Psoas muscle (tissue), 8 donors: ENCODE data around the gene SLC35E1. TPM values are rescaled to one million over a fixed set of nuclear protein-coding genes. Genes with fewer than 3 reads are reported as not detected.

Source experiments
- ATAC-seq, 4 donors: fragments of 200-7000 bp; cut with Tn5 transposase; one replicate each; pipeline ENCODE4 v1.9.1; 2020; ENCODE audit warnings: moderate library complexity in 3 of 4, mild to moderate bottlenecking in 2 of 4
- DNase-seq, 2 donors: peaks; one replicate each; pipeline ENCODE4 v3.0.0-alpha.2; 2020
- H3K27ac ChIP-seq: fragments of 200-600 bp; one replicate; pipeline ENCODE4 v1.8.0; 2022
- H3K27me3 ChIP-seq, 3 donors: fragments of 200-600 bp in 1 of 3; one replicate each; pipeline versions ENCODE4 v1.6.1 to v1.8.0; 2013 to 2022; ENCODE audit warnings: low read length in 2 of 3, mild to moderate bottlenecking in 2 of 3, moderate library complexity in 1 of 3; ENCODE audit not compliant: insufficient read depth in 3 of 3
- H3K36me3 ChIP-seq, 2 donors: fragments of 200-600 bp in 1 of 2; one replicate each; pipeline versions ENCODE4 v1.6.1 to v1.8.0; 2013 to 2022; ENCODE audit warnings: low read depth in 1 of 2, mild to moderate bottlenecking in 1 of 2, moderate library complexity in 1 of 2; ENCODE audit not compliant: insufficient read depth in 1 of 2
- H3K4me1 ChIP-seq: fragments of 200-600 bp; one replicate; pipeline ENCODE4 v1.8.0; 2022
- H3K4me3 ChIP-seq: fragments of 200-600 bp; one replicate; pipeline ENCODE4 v1.8.0; 2022; ENCODE audit warnings: mild to moderate bottlenecking
- H3K9me3 ChIP-seq: fragments of 200-600 bp; one replicate; pipeline ENCODE4 v1.8.0; 2022
- WGBS, 3 donors: extraction: QIAGEN DNeasy Blood & Tissue Kit; methylation state at CpG; one replicate each; pipeline versions ENCODE4 v1.1.6 to v1.1.7; 2013; 5-methylcytosine and 5-hydroxymethylcytosine counted together
- intact Hi-C, 2 donors: fragments of 100-400 bp; cut with DNase I; formaldehyde crosslinking; loops; one replicate each; pipeline versions ENCODE4 v1.11.0 to v1.14.2; 2022
- polyA plus RNA-seq, 3 donors: library from polyadenylated mRNA; stranded (reverse); fragments of 200-250 nt; gene quantifications; one replicate each; pipeline ENCODE4 v1.2.3, GENCODE V29; 2013
- total RNA-seq, 4 donors: library from RNA; stranded (reverse); fragmentation: NEBNext Ultra II Directional in 2 of 4; extraction: Animal tissue kit (Norgen Biotek cat#: 25700) in 2 of 4; gene quantifications; one replicate each; pipeline versions ENCODE4 v1.2.1 to v1.2.4, GENCODE V29; 2021 to 2023
- TF ChIP-seq, protein P1 (sequence below): fragments of 200-600 bp; IDR thresholded peaks from one replicate; pipeline ENCODE4 v1.8.0; 2022; ENCODE audit warnings: antibody characterized with exemption
- donor health status: healthy with polysubstance abuse.
- donor health status: DM: no; HTN: no; CAD: no; lungs with moderate emphysema.
- donor health status: Bipolar disorder and iron deficiency.
- donor health status: healthy.
- donor health status: DM: yes; HTN: yes; CAD: no.
- donor health status: DM: no; HTN: no; CAD: no.
- donor health status: DM: no; HTN: no; CAD: no.
- donor health status: DM: yes; HTN: yes; CAD: no.

The SLC35E1 gene
- total and polyA plus RNA-seq, 7 donors: 17.1 to 42.1 (median 27.4) TPM

DNA sequence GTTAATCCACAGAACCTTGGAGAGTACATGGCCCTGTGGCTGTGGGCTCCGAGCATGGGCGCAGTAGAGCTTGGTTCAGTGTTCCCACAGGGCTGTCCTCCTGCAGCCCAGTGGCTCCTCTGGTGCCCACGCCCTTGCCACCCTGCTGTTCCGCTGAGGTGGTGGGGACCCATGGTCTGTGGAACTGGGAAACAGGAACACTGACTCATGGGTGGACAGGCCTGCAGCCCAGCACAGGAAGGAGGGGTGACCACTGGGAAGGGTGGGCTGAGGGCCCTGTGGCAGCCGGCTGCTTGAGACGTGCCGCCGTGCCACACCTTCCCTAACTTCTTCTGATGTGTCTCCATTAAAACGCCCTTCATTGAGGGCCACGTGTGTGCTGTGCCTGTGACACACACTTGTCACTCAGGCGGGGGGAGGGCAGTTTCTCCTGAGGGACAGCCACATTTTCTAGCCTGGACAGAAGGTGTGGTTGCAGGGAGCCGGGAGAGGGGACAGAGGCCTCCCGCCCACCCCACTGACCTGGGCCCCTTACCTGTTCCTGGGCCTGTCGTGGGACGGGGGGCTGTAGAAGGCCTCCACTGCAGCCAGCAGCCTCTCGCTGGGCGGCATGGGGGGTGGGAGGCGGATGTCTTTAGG, 51.1 kb downstream of the SLC35E1 start:
- intact Hi-C loops: no loop called here
- Histone ChIP-seq H3K9me3 (no peaks in the 10 kb centered on the region), H3K4me1 (no peaks in the 10 kb centered on the region), H3K27ac (no peak overlapping the region), H3K27me3 (no peaks in the 10 kb centered on the region), H3K36me3 (peaks cover 13 to 100% of the 10 kb centered on the region in 2 donors), H3K4me3 (no peak overlapping the region)
- TF ChIP-seq, protein P1, sequence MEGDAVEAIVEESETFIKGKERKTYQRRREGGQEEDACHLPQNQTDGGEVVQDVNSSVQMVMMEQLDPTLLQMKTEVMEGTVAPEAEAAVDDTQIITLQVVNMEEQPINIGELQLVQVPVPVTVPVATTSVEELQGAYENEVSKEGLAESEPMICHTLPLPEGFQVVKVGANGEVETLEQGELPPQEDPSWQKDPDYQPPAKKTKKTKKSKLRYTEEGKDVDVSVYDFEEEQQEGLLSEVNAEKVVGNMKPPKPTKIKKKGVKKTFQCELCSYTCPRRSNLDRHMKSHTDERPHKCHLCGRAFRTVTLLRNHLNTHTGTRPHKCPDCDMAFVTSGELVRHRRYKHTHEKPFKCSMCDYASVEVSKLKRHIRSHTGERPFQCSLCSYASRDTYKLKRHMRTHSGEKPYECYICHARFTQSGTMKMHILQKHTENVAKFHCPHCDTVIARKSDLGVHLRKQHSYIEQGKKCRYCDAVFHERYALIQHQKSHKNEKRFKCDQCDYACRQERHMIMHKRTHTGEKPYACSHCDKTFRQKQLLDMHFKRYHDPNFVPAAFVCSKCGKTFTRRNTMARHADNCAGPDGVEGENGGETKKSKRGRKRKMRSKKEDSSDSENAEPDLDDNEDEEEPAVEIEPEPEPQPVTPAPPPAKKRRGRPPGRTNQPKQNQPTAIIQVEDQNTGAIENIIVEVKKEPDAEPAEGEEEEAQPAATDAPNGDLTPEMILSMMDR: no peak
- 85 to 86% (median 85%) methylated on average over 18 of the region's 18 CpGs for WGBS, 3 donors
- ATAC-seq (no peak), DNase-seq (no peak)

DNA sequence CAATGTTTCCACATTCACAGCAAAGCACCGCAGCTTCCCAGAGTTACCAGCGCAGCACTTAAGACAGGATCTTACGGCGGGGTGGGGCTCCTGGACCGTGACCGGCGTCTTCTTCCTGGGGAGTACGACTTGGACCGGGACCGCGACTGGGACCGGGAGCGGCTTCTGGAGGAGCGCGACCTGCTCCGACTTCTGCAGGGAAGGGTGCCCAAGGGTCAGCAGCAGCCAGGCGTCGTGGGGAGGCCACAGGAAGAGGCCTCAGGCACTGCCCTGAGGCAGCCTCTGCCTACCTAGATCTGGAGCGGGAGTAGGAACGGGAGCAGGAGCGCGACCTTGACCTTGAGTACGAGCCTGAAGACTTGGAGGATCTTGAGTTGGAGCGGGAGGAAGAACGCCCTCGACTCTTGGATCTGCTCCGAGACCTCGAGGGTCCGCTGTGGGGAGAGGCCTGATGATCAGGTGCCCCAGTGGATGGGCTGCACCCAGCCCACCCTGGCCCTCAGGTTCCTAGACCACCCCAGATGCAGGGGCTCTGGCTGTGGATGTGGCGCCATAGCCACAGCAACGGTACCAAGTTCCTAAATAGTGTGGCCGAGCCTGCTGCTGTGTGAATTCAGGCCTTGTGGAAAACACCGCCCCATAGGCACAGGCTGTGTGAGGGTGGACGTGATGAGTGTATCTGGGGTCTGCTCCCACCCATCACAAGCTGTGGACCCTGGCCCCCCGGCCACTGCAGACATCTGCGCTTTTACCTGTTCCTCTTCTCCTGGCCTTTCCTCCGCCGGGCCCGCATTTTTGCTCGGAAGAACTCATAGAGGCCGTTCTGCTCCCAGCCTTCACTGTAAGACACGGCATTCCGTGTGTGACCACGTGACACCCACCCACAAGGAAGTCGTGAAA, 51.9 kb downstream of the SLC35E1 start:
- Histone ChIP-seq H3K36me3 (peaks cover 13 to 97% of the 10 kb centered on the region in 2 donors), H3K27me3 (no peaks in the 10 kb centered on the region), H3K4me3 (no peak overlapping the region), H3K4me1 (no peaks in the 10 kb centered on the region), H3K27ac (no peak overlapping the region), H3K9me3 (no peaks in the 10 kb centered on the region)
- TF ChIP-seq, protein P1: no peak
- ATAC-seq (no peak), DNase-seq (no peak)
- intact Hi-C loops: no loop called here
- 89 to 91% (median 91%) methylated on average over 45 of the region's 45 CpGs for WGBS, 3 donors

DNA sequence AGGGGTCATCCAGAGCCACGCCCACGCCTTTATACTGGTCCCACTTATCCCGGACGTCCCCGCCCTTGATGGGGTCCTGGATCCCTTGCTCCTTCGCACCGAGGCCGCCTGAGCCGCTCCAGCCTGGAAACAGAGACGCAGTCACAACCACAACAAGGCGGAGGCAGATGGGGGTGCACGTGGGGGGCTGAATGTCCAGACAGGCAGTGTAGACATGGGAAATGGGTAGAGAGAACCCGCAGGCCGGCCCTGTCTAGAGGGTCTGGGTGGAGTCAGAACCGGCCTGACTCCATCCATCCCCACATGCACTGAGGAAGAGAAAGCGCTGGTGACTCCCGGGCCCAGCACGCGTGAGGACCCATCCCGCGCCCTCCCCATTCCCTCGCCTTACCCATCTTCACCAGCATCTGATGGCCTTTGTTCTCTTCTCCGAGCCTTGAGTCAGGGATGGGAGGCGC, 53.0 kb downstream of the SLC35E1 start:
- Histone ChIP-seq H3K4me3 (no peak overlapping the region), H3K4me1 (no peaks in the 10 kb centered on the region), H3K27me3 (no peaks in the 10 kb centered on the region), H3K36me3 (peaks cover 13 to 97% of the 10 kb centered on the region in 2 donors), H3K27ac (no peak overlapping the region), H3K9me3 (no peaks in the 10 kb centered on the region)
- ATAC-seq: peak in 1 of 4 donors; percentile 6
- no peak for DNase-seq
- WGBS, 3 donors: 92% methylated on average over 24 of the region's 24 CpGs
- intact Hi-C loops: no loop called here
- TF ChIP-seq, protein P1: no peak

DNA sequence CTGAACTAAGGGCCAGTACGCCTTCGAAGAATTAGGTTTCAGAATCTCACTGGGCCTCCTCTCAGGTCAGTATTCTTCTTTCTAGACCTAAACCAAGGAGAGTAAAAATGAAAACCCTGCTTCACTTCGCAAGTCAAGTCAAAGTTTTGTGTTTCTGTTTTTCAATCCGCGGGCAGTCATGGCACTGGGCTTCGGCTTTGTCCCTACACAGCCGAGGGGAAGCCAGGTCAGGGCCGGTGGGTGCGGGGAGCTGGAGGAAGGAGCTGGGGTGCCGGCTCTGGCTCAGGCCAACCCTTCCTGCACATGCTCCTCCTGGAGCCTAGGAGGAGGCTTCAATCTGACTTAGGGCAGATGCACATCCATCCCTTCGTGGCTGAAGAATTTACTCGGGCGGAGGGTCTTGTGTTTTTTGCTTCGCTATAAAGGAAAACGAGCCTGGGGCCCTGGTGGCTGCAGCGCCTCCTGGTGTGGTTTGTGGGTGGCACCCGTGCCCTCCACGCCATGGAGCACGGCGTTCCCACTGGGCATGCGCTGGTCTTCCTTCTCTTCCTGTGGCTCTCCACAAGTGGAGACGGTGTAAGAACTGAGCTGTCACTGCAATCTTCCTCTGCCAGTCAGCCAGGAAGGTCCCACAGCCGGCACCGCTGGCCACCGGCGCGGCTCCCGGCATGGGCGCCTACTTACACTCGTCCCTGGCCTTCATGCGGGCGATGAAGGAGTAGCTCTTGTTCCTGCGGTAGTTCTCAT, 53.6 kb downstream of the SLC35E1 start:
- TF ChIP-seq, protein P1: no peak

More for the DNA sequence above, 53.6 kb downstream of the SLC35E1 start:
- Histone ChIP-seq H3K4me1 (no peaks in the 10 kb centered on the region), H3K27me3 (no peaks in the 10 kb centered on the region), H3K9me3 (no peaks in the 10 kb centered on the region), H3K27ac (no peak overlapping the region), H3K36me3 (peaks cover 13 to 93% of the 10 kb centered on the region in 2 donors), H3K4me3 (no peak overlapping the region)
- DNase-seq (no peak), ATAC-seq (peak in 1 of 4 donors; percentile 22)
- intact Hi-C loops: no loop called here
- 85 to 88% (median 86%) methylated on average over 33 of the region's 33 CpGs for WGBS, 3 donors
